K562 (cell line): ENCODE results near the gene MARK2. TPM values are rescaled to one million over a fixed set of nuclear protein-coding genes. Genes with fewer than 3 reads are reported as not detected.

Experiments used
- ATAC-seq: fragments of 200-7000 bp; cut with Tn5 transposase; 3 replicates; pipeline ENCODE4 v1.9.1; 2020; ENCODE audit warnings: moderate library complexity
- BruUV-seq: library from RNA; stranded (reverse); fragments of 400-500 nt; replicated peaks from 2 replicates; lab custom pipeline; 2021; lab: Mats Ljungman, UMichigan
- CTCF ChIA-PET: fragments of 300-600 bp; formaldehyde crosslinking; extraction: SDS; loops from one replicate; lab custom pipeline; 2021; ENCODE audit warnings: low intra/inter-chr PET ratio; lab: Yijun Ruan, JAX
- POLR2A ChIA-PET: fragments of 300-600, 350-650 bp; sonication (Branson Sonifier 250); formaldehyde crosslinking; extraction: SDS; loops from one replicate; lab custom pipeline; 2021; ENCODE audit warnings: antibody characterized with exemption, inconsistent platforms; lab: Yijun Ruan, JAX
- DNase-seq, 4 experiments: peaks; one replicate each; pipeline versions ENCODE4 v3.0.0 to v3.0.0-alpha.2; 2011 to 2018; ENCODE audit warnings: low spot score in 3 of 4, mixed read lengths in 3 of 4; ENCODE audit errors: extremely low read depth in 1 of 4
- FAIRE-seq: peaks from 2 replicates; lab custom pipeline; 2011; peaks lifted over from hg19 to GRCh38; lab: Jason Lieb, UNC
- H2AFZ ChIP-seq: 2 replicates; pipeline ENCODE4 v1.6.0; 2011; ENCODE audit warnings: low read depth, low read length, control low read depth, inconsistent platforms
- H3K27ac ChIP-seq: fragments of 200-600 bp; 3 replicates; pipeline ENCODE4 v1.8.0; 2011; ENCODE audit warnings: low read depth, mild to moderate bottlenecking, control low read depth, inconsistent platforms, low read length, moderate library complexity, mixed read lengths; ENCODE audit errors: extremely low read depth
- H3K27me3 ChIP-seq, 2 experiments: fragments of 300-600 bp in 1 of 2; 2 replicates in 1 of 2; 3 replicates in 1 of 2; pipeline versions ENCODE4 v1.6.0 to v1.8.0; 2011; ENCODE audit warnings: inconsistent platforms in 2 of 2, low read length in 2 of 2, mild to moderate bottlenecking in 1 of 2, mixed read lengths in 1 of 2, moderate library complexity in 1 of 2; ENCODE audit not compliant: control insufficient read depth in 2 of 2, insufficient read depth in 2 of 2
- H3K36me3 ChIP-seq: fragments of 300-600 bp; 3 replicates; pipeline ENCODE4 v1.8.0; 2011; ENCODE audit warnings: mild to moderate bottlenecking, low read length, inconsistent platforms; ENCODE audit not compliant: control insufficient read depth, insufficient read depth
- H3K4me1 ChIP-seq, 2 experiments: fragments of 200-600 bp in 1 of 2; replicated peaks in 1 of 2; 2 replicates in 1 of 2; 3 replicates in 1 of 2; pipeline versions ENCODE4 v1.5.1 to v1.8.0; 2011; ENCODE audit warnings: inconsistent platforms in 2 of 2, low read length in 2 of 2, mild to moderate bottlenecking in 1 of 2, mixed read lengths in 1 of 2, moderate library complexity in 1 of 2; ENCODE audit not compliant: control insufficient read depth in 2 of 2, insufficient read depth in 2 of 2
- H3K4me2 ChIP-seq: 2 replicates; pipeline ENCODE4 v1.6.1; 2011; ENCODE audit warnings: low read length, control low read depth, inconsistent platforms, mixed read lengths; ENCODE audit not compliant: insufficient read depth
- H3K4me3 ChIP-seq: fragments of 200-600 bp; sonication (generic), shearing (Covaris generic); 2 replicates; pipeline ENCODE4 v1.5.1; 2016; ENCODE audit warnings: control low read depth, inconsistent platforms
- H3K79me2 ChIP-seq: fragments of 200-600 bp; 3 replicates; pipeline ENCODE4 v1.8.0; 2011; ENCODE audit warnings: low read length, inconsistent platforms; ENCODE audit not compliant: control insufficient read depth, insufficient read depth
- H3K9ac ChIP-seq, 2 experiments: 2 replicates each; pipeline versions ENCODE4 v1.6.0 to v1.6.1; 2011; ENCODE audit warnings: low read depth in 2 of 2, low read length in 2 of 2, control low read depth in 1 of 2, inconsistent platforms in 1 of 2, mild to moderate bottlenecking in 1 of 2, mixed read lengths in 1 of 2; ENCODE audit not compliant: insufficient read depth in 1 of 2
- H3K9me1 ChIP-seq: one replicate; pipeline ENCODE4 v1.6.0; 2011; ENCODE audit warnings: inconsistent platforms, mild to moderate bottlenecking, low read length, moderate library complexity; ENCODE audit not compliant: control insufficient read depth, insufficient read depth
- H3K9me3 ChIP-seq: replicated peaks from 2 replicates; pipeline ENCODE4 v1.5.1; 2011; ENCODE audit warnings: low read depth, low read length, inconsistent platforms; ENCODE audit not compliant: control insufficient read depth, insufficient read depth
- H4K20me1 ChIP-seq: replicated peaks from 2 replicates; pipeline ENCODE4 v1.6.1; 2011; ENCODE audit warnings: low read length, inconsistent platforms, mixed read lengths; ENCODE audit not compliant: control insufficient read depth, insufficient read depth
- CC2D1A ChIP-seq: fragments of 450-650 bp; IDR thresholded peaks from 2 replicates; pipeline ENCODE4 v1.6.1; 2017; ENCODE audit warnings: mild to moderate bottlenecking
- E2F8 ChIP-seq: fragments of 450-650 bp; IDR thresholded peaks from 2 replicates; pipeline ENCODE4 v1.7.1; 2018; ENCODE audit warnings: mild to moderate bottlenecking, low read depth; ENCODE audit not compliant: partially characterized antibody
- KDM1A ChIP-seq, 2 experiments: fragments of 450-650 bp; IDR thresholded peaks; 2 replicates each; pipeline ENCODE4 v1.6.1; 2016; ENCODE audit warnings: mild to moderate bottlenecking in 2 of 2
- WGBS: fragments of 100-300 bp; shearing (Covaris generic); methylation state at CpG from one replicate; pipeline ENCODE4 v1.1.6; 2016; ENCODE audit warnings: low coverage, mixed read lengths; ENCODE audit not compliant: insufficient coverage; ENCODE audit errors: missing lambda C conversion rate; 5-methylcytosine and 5-hydroxymethylcytosine counted together
- in situ Hi-C: fragments of 300-500 bp; cut with MboI; formaldehyde crosslinking; loops from 4 replicates; pipeline ENCODE4 v1.15.0; 2018; ENCODE audit warnings: inconsistent platforms, mixed read lengths
- intact Hi-C: fragments of 100-400 bp; cut with micrococcal nuclease; formaldehyde crosslinking; loops from 2 replicates; pipeline ENCODE4 v1.14.2; 2022
- polyA plus RNA-seq, 8 experiments: library from polyadenylated mRNA; depleted of rRNA in 4 of 8; stranded (reverse) in 5 of 8; unstranded in 3 of 8; fragments of >200 nt; fragmentation: Nextera tagmentation in 2 of 8; fragmentation: Illumina TruSeq in 1 of 8; extraction: Ambion mirVana in 2 of 8; extraction: Trizol in 1 of 8; gene quantifications; 2 replicates each; pipeline versions ENCODE4 v1.2.1 to v1.2.3, GENCODE V29; 2011 to 2014; ENCODE audit warnings: inconsistent platforms in 1 of 8, missing spikeins in 1 of 8
- total RNA-seq, 7 experiments: library from RNA; depleted of rRNA in 6 of 7; stranded (reverse); fragments of >200 nt in 6 of 7; fragmentation: Illumina TruSeq in 2 of 7; extraction: Trizol in 2 of 7; gene quantifications; 2 replicates each; pipeline versions ENCODE4 v1.2.1 to v1.2.3, GENCODE V29; 2011 to 2021; ENCODE audit warnings: low replicate concordance in 1 of 7
- TF ChIP-seq, protein P1 (sequence below): fragments of 450-650 bp; formaldehyde crosslinking; IDR thresholded peaks from 2 replicates; pipeline ENCODE4 v1.4.0; 2020; ENCODE audit warnings: mild to moderate bottlenecking, moderate library complexity
- TF ChIP-seq, protein P2 (sequence below): fragments of 250-450 bp; sonication (Bioruptor Pico); IDR thresholded peaks from 2 replicates; pipeline ENCODE4 v1.5.0; 2020; ENCODE audit warnings: mild to moderate bottlenecking, borderline replicate concordance
- TF ChIP-seq, protein P3 (sequence below), 2 experiments: fragments of 200-800 bp in 1 of 2; sonication (Bioruptor generic) in 1 of 2; sonication (generic) in 1 of 2; formaldehyde crosslinking in 1 of 2; IDR thresholded peaks in 1 of 2; conservative IDR thresholded peaks in 1 of 2; 2 replicates each; pipeline versions ENCODE4 v1.5.0 to v1.6.1; 2016 to 2020; ENCODE audit warnings: missing compliant biosample characterization in 1 of 2, missing genetic modification characterization in 1 of 2, missing genetic modification reagents in 1 of 2

MARK2 gene
- total and polyA plus RNA-seq, 9 of the 15 experiments (the other 6 are each of a cell fraction or from before 2014, with no cell fraction given), result 0.32 to 43.5 (median 15.1) TPM

DNA sequence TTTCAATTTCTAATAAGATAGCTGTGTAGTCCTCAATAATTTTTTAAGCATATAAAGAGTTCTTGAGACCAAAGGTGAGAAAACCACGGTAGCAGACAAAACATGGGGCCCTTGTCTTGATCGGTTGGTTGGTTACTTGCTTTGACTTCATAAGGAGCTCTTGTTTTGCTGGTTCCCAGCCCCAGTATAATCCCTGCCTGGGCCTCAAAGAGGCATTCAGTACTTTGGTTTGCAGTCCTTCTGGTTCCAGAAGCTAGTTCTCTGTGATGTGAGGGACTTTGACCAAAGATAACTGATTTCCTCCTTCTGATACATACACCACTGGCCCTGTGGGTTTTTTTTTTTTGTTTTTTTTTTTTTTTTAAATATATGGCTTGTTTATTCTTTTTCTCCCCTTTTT, 17.1 kb downstream of the MARK2 start:
- peaks cover 39% of the 10 kb centered on the region; the same call in 2 of the 3 replicates for H3K36me3 ChIP-seq
- no peak overlapping the region for H3K27ac ChIP-seq
- no peaks in the 10 kb centered on the region; the same call in 1 of the 2 replicates for H4K20me1 ChIP-seq
- no peak overlapping the region for H3K4me3 ChIP-seq
- BruUV-seq, result no TSS peak
- FAIRE-seq (no peak), ATAC-seq (peak; percentile 43; the same call in 1 of the 3 replicates), DNase-seq (no peak)
- H3K9me1 ChIP-seq, result no peaks in the 10 kb centered on the region
- H3K4me2 ChIP-seq, result no peak overlapping the region
- H3K9ac ChIP-seq, result no peak overlapping the region
- H3K4me1 ChIP-seq, result peaks cover 11 to 18% of the 10 kb centered on the region in 2 experiments; a peak in 4 of 5 replicates
- H3K9me3 ChIP-seq, result no peaks in the 10 kb centered on the region; the same call in 1 of the 2 replicates
- H2AFZ ChIP-seq, result no peak overlapping the region
- H3K79me2 ChIP-seq, result peaks cover 66% of the 10 kb centered on the region
- ChIA-PET CTCF (no interaction called here), POLR2A (interaction anchor here (0.6 to 2.5 kb wide), 6 partner anchors 8 to 72 kb away, joined by 3 to 10 read pairs (median 4); no protein-coding TSS in a partner anchor)
- H3K27me3 ChIP-seq, result no peaks in the 10 kb centered on the region
- in situ Hi-C loops (no loop called here), intact Hi-C loops (no loop called here)
- TF ChIP-seq, protein P1, sequence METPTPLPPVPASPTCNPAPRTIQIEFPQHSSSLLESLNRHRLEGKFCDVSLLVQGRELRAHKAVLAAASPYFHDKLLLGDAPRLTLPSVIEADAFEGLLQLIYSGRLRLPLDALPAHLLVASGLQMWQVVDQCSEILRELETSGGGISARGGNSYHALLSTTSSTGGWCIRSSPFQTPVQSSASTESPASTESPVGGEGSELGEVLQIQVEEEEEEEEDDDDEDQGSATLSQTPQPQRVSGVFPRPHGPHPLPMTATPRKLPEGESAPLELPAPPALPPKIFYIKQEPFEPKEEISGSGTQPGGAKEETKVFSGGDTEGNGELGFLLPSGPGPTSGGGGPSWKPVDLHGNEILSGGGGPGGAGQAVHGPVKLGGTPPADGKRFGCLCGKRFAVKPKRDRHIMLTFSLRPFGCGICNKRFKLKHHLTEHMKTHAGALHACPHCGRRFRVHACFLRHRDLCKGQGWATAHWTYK, result no peak
- TF ChIP-seq CC2D1A (no peak), E2F8 (no peak), KDM1A (IDR thresholded peaks at IDR 0.05) (no peak)
- TF ChIP-seq, protein P2, sequence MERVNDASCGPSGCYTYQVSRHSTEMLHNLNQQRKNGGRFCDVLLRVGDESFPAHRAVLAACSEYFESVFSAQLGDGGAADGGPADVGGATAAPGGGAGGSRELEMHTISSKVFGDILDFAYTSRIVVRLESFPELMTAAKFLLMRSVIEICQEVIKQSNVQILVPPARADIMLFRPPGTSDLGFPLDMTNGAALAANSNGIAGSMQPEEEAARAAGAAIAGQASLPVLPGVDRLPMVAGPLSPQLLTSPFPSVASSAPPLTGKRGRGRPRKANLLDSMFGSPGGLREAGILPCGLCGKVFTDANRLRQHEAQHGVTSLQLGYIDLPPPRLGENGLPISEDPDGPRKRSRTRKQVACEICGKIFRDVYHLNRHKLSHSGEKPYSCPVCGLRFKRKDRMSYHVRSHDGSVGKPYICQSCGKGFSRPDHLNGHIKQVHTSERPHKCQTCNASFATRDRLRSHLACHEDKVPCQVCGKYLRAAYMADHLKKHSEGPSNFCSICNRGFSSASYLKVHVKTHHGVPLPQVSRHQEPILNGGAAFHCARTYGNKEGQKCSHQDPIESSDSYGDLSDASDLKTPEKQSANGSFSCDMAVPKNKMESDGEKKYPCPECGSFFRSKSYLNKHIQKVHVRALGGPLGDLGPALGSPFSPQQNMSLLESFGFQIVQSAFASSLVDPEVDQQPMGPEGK, result no peak
- TF ChIP-seq, protein P3, sequence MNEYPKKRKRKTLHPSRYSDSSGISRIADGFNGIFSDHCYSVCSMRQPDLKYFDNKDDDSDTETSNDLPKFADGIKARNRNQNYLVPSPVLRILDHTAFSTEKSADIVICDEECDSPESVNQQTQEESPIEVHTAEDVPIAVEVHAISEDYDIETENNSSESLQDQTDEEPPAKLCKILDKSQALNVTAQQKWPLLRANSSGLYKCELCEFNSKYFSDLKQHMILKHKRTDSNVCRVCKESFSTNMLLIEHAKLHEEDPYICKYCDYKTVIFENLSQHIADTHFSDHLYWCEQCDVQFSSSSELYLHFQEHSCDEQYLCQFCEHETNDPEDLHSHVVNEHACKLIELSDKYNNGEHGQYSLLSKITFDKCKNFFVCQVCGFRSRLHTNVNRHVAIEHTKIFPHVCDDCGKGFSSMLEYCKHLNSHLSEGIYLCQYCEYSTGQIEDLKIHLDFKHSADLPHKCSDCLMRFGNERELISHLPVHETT (CRISPR knock-in tag; conservative IDR thresholded peaks at IDR 0.05 in 1 of 2, IDR thresholded peaks at IDR 0.05 in 1 of 2), result no peak
- 70% methylated on average over 2 of the region's 2 CpGs for WGBS
